ENCODE data around the gene GPR18.

DNA sequence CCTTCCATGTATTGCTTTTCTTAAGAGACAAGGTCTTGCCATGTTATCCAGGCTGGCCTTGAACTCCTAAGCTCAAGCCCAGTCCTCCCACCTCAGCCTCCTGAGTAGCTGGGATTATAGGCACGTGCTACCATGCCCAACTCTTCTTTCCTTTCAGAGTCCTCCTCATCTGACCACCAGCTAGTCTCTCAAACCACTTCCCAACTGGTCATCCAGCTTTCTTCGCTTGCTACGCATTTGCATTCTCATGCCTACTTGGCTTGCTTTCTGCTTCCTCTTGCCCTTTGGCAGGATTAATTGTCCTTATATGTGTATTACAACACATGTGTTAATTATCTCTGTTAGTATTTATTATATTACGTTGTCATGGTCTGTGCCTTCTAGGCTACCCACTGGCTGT lies 6.3 kb downstream of the GPR18 start:
- TF ChIP-seq, protein P1, sequence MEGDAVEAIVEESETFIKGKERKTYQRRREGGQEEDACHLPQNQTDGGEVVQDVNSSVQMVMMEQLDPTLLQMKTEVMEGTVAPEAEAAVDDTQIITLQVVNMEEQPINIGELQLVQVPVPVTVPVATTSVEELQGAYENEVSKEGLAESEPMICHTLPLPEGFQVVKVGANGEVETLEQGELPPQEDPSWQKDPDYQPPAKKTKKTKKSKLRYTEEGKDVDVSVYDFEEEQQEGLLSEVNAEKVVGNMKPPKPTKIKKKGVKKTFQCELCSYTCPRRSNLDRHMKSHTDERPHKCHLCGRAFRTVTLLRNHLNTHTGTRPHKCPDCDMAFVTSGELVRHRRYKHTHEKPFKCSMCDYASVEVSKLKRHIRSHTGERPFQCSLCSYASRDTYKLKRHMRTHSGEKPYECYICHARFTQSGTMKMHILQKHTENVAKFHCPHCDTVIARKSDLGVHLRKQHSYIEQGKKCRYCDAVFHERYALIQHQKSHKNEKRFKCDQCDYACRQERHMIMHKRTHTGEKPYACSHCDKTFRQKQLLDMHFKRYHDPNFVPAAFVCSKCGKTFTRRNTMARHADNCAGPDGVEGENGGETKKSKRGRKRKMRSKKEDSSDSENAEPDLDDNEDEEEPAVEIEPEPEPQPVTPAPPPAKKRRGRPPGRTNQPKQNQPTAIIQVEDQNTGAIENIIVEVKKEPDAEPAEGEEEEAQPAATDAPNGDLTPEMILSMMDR (IDR thresholded peaks at IDR 0.05), result no peak
- no peak for TF ChIP-seq POLR2A (IDR thresholded peaks at IDR 0.05)
